Common myeloid progenitor, CD34-positive (primary cell): ENCODE measurements around the gene IST1.

ENCODE experiments used
- CTCF ChIA-PET: fragments of 350-600 bp; sonication (Branson Sonifier 250); formaldehyde crosslinking; loops from one replicate; lab custom pipeline; 2021; ENCODE audit warnings: antibody characterized with exemption; lab: Charles Lee
- POLR2A ChIA-PET: fragments of 350-600 bp; sonication (Branson Sonifier 250); formaldehyde crosslinking; loops from one replicate; lab custom pipeline; 2021; ENCODE audit warnings: antibody characterized with exemption; lab: Charles Lee
- DNase-seq, 3 donors: peaks; one replicate each; pipeline versions ENCODE4 v3.0.0 to v3.0.0-alpha.2; 2013
- H3K27ac ChIP-seq, 2 experiments: 1 replicate in 1 of 2; 2 replicates in 1 of 2; pipeline ENCODE4 v1.7.0; 2013; ENCODE audit warnings: inconsistent platforms in 2 of 2, low read length in 2 of 2, mild to moderate bottlenecking in 2 of 2, low read depth in 1 of 2, moderate library complexity in 1 of 2; ENCODE audit not compliant: severe bottlenecking in 2 of 2, insufficient read depth in 1 of 2, poor library complexity in 1 of 2
- H3K27me3 ChIP-seq, 5 experiments: replicated peaks in 2 of 5; 1 replicate in 3 of 5; 2 replicates in 2 of 5; pipeline versions ENCODE4 v1.6.1 to v1.7.0; 2013; ENCODE audit warnings: low read length in 4 of 5, mild to moderate bottlenecking in 2 of 5, moderate library complexity in 2 of 5, inconsistent platforms in 1 of 5; ENCODE audit not compliant: insufficient read depth in 5 of 5, control insufficient read depth in 4 of 5
- H3K36me3 ChIP-seq, 4 experiments: 1 replicate in 2 of 4; 2 replicates in 2 of 4; pipeline versions ENCODE4 v1.6.1 to v1.7.0; 2013; ENCODE audit warnings: low read length in 3 of 4, control low read depth in 1 of 4, mild to moderate bottlenecking in 1 of 4; ENCODE audit not compliant: control insufficient read depth in 4 of 4, insufficient read depth in 4 of 4
- H3K4me1 ChIP-seq, 4 experiments: 1 replicate in 3 of 4; 2 replicates in 1 of 4; pipeline versions ENCODE4 v1.6.1 to v1.7.1; 2013; ENCODE audit warnings: low read length in 3 of 4, mild to moderate bottlenecking in 3 of 4, control low read depth in 1 of 4, inconsistent platforms in 1 of 4, moderate library complexity in 1 of 4; ENCODE audit not compliant: control insufficient read depth in 4 of 4, insufficient read depth in 4 of 4; ENCODE audit errors: control extremely low read depth in 1 of 4
- H3K4me3 ChIP-seq, 7 experiments: 1 replicate in 4 of 7; 2 replicates in 3 of 7; pipeline versions ENCODE4 v1.5.1 to v1.7.0; 2013; ENCODE audit warnings: mild to moderate bottlenecking in 7 of 7, low read length in 6 of 7, moderate library complexity in 6 of 7, inconsistent platforms in 2 of 7, low read depth in 2 of 7, control low read depth in 1 of 7; ENCODE audit not compliant: insufficient read depth in 4 of 7, control insufficient read depth in 1 of 7; ENCODE audit errors: extremely low read depth in 1 of 7
- H3K9me3 ChIP-seq, 5 experiments: 1 replicate in 4 of 5; 2 replicates in 1 of 5; pipeline versions ENCODE4 v1.6.1 to v1.7.1; 2013; ENCODE audit warnings: low read length in 4 of 5, mild to moderate bottlenecking in 2 of 5, inconsistent platforms in 1 of 5, low read depth in 1 of 5, moderate library complexity in 1 of 5; ENCODE audit not compliant: control insufficient read depth in 4 of 5, insufficient read depth in 2 of 5; ENCODE audit errors: control extremely low read depth in 1 of 5
- WGBS: methylation state at CpG from one replicate; pipeline ENCODE4 v1.1.5; 2013; ENCODE audit not compliant: insufficient coverage; 5-methylcytosine and 5-hydroxymethylcytosine counted together

The IST1 gene

GRCh38 chr16:71914802-71915201 lies 19.5 kb downstream of the IST1 start:
- ChIA-PET CTCF (interaction anchor here (1.3 kb wide), 1 partner anchor 16 kb away, joined by 3 read pairs; no protein-coding TSS in a partner anchor), POLR2A (no interaction called here)
- Histone ChIP-seq H3K27me3 (no peaks in the 10 kb centered on the region), H3K9me3 (peaks cover 0 to 16% (median 11%) of the 10 kb centered on the region in 5 experiments), H3K36me3 (peaks cover 20 to 57% (median 37%) of the 10 kb centered on the region in 4 experiments), H3K4me3 (no peak overlapping the region), H3K27ac (no peak overlapping the region), H3K4me1 (peaks cover 0 to 4% (median under 1%) of the 10 kb centered on the region in 4 experiments)
- 92% methylated on average over 2 of the region's 2 CpGs for WGBS
- no peak for DNase-seq

GRCh38 chr16:71915350-71915749 lies 20.0 kb downstream of the IST1 start:
- H3K4me1 ChIP-seq: peaks cover 0 to 4% (median under 1%) of the 10 kb centered on the region in 4 experiments
- ChIA-PET CTCF (interaction anchor here (1.3 to 2.7 kb wide), 3 partner anchors 10 to 19 kb away, joined by 3 to 16 read pairs (median 4); no protein-coding TSS in a partner anchor), POLR2A (no interaction called here)
- peaks cover 25 to 62% (median 39%) of the 10 kb centered on the region in 4 experiments for H3K36me3 ChIP-seq
- no peaks in the 10 kb centered on the region for H3K27me3 ChIP-seq
- H3K9me3 ChIP-seq: peaks cover 0 to 17% (median 13%) of the 10 kb centered on the region in 5 experiments
- H3K4me3 ChIP-seq: no peak overlapping the region
- DNase-seq: no peak
- no peak overlapping the region for H3K27ac ChIP-seq
- no CpG with 5 or more reads among the region's 2 CpGs for WGBS

- peaks cover 29 to 68% (median 50%) of the 10 kb centered on the region in 4 experiments for H3K36me3 ChIP-seq
- 95% methylated on average over 5 of the region's 11 CpGs for WGBS
- no peak for DNase-seq
- CTCF ChIA-PET: interaction anchor here (0.8 to 4.0 kb wide), 7 partner anchors 11 to 45 kb away, joined by 3 to 16 read pairs (median 4); no protein-coding TSS in a partner anchor
- H3K4me1 ChIP-seq: peaks cover 0 to 4% (median under 1%) of the 10 kb centered on the region in 4 experiments
- peak overlapping the region in 1 of 2 experiments; percentile 22 for H3K27ac ChIP-seq
- no peaks in the 10 kb centered on the region for H3K27me3 ChIP-seq
- POLR2A ChIA-PET: no interaction called here
- peaks cover 0 to 17% (median 13%) of the 10 kb centered on the region in 5 experiments for H3K9me3 ChIP-seq
- no peak overlapping the region for H3K4me3 ChIP-seq
Measured at GRCh38 chr16:71916397-71916920, 21.1 kb downstream of the IST1 start.

- no peak overlapping the region for H3K4me3 ChIP-seq
- WGBS: 89% methylated on average over 2 of the region's 6 CpGs
- no peaks in the 10 kb centered on the region for H3K27me3 ChIP-seq
- H3K4me1 ChIP-seq: peaks cover 0 to 4% (median under 1%) of the 10 kb centered on the region in 4 experiments
- no peak for DNase-seq
- H3K36me3 ChIP-seq: peaks cover 31 to 77% (median 61%) of the 10 kb centered on the region in 4 experiments
- ChIA-PET CTCF (interaction anchor here (1.1 to 4.0 kb wide), 6 partner anchors 9 to 44 kb away, joined by 3 to 16 read pairs (median 4); no protein-coding TSS in a partner anchor), POLR2A (interaction anchor here (1.3 kb wide), 1 partner anchor 35 kb away, joined by 3 read pairs; no protein-coding TSS in a partner anchor)
- peaks cover 0 to 17% (median 13%) of the 10 kb centered on the region in 5 experiments for H3K9me3 ChIP-seq
- no peak overlapping the region for H3K27ac ChIP-seq
Measured at GRCh38 chr16:71917900-71918299, 22.6 kb downstream of the IST1 start.

- Histone ChIP-seq H3K36me3 (peaks cover 33 to 85% (median 71%) of the 10 kb centered on the region in 4 experiments), H3K27ac (no peak overlapping the region), H3K4me1 (peaks cover 0 to 4% (median under 1%) of the 10 kb centered on the region in 4 experiments), H3K27me3 (no peaks in the 10 kb centered on the region), H3K4me3 (peak overlapping the region in 1 of 7 experiments; percentile 15), H3K9me3 (peaks cover 0 to 17% (median 13%) of the 10 kb centered on the region in 5 experiments)
- 63% methylated on average over 3 of the region's 3 CpGs for WGBS
- peak in 2 of 3 donors; percentile 40 to 45 for DNase-seq
- ChIA-PET CTCF (interaction anchor here (0.8 to 4.0 kb wide), 4 partner anchors 10 to 308 kb away, joined by 3 to 13 read pairs (median 4); no protein-coding TSS in a partner anchor), POLR2A (no interaction called here)
Measured at GRCh38 chr16:71919035-71919434, 23.7 kb downstream of the IST1 start.

GRCh38 chr16:71920658-71921057 lies 25.3 kb downstream of the IST1 start:
- Histone ChIP-seq H3K9me3 (peaks cover 0 to 17% (median 13%) of the 10 kb centered on the region in 5 experiments), H3K4me1 (peaks cover 0 to 4% (median under 1%) of the 10 kb centered on the region in 4 experiments), H3K27ac (no peak overlapping the region), H3K36me3 (peaks cover 40 to 96% (median 79%) of the 10 kb centered on the region in 4 experiments), H3K4me3 (no peak overlapping the region), H3K27me3 (no peaks in the 10 kb centered on the region)
- whole genome bisulfite sequencing: 100% methylated on average over 1 of the region's 2 CpGs
- ChIA-PET CTCF (interaction anchor here (0.5 to 1.1 kb wide), 4 partner anchors 10 to 49 kb away, joined by 3 to 4 read pairs (median 3); no protein-coding TSS in a partner anchor), POLR2A (no interaction called here)
- no peak for DNase-seq
